ENCODE measurements around the gene PNPLA7. TPM values are rescaled to one million over a fixed set of nuclear protein-coding genes. Genes with fewer than 3 reads are reported as not detected.
A peak's percentile ranks its signal among the peaks of the same experiment; 100 is the strongest.

Gene PNPLA7
- total and polyA plus RNA-seq, 2 of the 8 experiments (the other 6 are each of a cell fraction or from before 2014, with no cell fraction given), result 0.35 to 0.47 TPM

DNA sequence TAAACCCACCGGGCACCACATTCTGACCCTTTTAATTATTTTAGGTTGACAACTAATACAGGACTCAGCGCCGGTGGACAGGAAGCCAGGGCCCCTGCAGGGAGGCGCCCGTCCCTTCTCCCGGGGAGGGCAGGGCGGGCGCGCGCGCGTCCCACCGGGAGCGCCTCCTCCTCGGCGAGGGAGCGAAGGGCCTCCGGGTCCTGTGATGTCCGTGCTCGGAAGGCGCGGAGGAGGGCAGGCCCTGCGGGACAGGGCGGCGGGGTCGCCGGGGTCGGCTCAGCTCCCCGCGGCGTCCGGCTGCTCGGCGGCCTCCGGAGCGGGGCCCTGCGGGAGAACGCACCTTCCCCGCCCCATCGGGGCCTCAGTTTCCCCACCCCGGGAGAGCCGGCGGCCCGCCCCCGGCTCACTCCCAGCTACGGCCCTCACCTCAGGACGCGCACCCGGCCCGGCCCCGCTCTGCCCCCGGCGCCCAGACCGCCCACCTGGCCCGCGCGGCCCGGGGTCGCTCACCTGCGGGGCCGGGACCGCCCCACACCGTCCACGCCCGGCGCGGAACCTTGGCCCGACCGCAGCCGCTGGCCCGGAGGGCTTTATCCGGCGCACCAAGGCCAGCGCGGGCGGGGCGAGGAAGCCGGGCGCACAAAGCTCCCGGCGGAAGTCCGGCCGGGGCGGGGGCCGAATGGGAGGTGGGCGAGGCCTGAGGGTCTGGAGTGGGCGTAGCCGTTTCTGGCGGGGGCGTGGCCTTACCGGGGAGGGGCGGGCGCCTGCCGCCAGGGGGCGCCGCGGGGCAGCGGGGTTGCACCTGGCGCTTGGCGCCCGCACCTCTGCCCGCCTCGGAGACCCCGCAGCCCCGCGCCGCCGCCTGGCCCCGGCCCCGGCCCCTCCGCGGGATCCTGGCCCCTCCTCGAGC lies 127.3 kb downstream of the PNPLA7 start, which contains the start of the genes EXD3 and NOXA1 (continued):
- TF ChIP-seq KDM5A (IDR thresholded peaks at IDR 0.05; ENCODE audit: low read length) (peak; percentile 49; the same call in 1 of the 2 replicates), ASH2L (IDR thresholded peaks at IDR 0.05; ENCODE audit: low read length) (peak; percentile 61), SP4 (IDR thresholded peaks at IDR 0.05; ENCODE audit: low read length) (peak; percentile 78; the same call in 1 of the 2 replicates), EGR1 (IDR thresholded peaks at IDR 0.05; ENCODE audit: borderline replicate concordance, low read depth, low read length) (peak; percentile 27; the same call in 1 of the 2 replicates), SIX5 (IDR thresholded peaks at IDR 0.05; ENCODE audit: low read depth, low read length) (peak; percentile 21; the same call in 1 of the 2 replicates)

All from H1 (cell line).